ENCODE results near the gene RAB27A.
"Not testable (repeated sequence)": the region's sequence is repeated elsewhere in the genome, so short reads cannot be mapped to it uniquely, and the experiment has no call there.

The RAB27A gene

DNA sequence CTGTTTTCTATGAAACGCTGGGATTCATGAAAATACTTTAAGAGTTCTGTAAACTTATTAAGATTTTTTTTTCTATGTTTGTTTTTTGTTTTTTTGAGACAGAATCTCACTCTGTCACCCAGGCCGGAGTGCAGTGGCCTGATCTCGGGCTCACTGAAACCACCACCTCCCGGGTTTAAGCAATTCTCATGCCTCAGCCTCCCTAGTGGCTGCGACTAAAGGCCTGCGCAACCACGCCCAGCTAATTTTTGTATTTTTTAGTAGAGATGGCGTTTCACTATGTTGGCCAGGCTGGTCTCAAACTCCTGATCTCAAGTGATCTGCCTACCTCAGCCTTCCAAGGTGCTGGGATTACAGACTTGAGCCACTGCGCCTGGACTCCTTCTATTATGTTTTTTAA lies 39.7 kb downstream of the RAB27A start:
- not testable (repeated sequence) for DNase-seq

DNA sequence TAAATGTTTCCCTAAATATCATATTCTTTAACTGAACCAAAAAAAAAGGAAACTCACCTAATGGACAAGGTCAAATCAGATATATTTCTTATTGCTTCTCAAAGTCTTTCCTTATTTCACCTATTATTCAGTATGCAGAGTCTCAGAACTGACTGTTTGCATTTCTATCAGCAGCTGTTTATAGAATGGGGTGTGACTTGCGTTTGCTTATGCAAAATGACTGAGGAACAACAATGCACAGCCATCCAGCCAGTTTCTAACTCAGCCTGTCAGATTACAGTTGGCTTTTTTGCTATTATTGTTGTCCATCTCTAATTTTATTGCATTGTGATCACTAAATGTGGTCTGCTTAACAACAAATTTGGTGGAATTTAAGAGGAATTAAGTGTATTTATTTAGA lies 40.7 kb downstream of the RAB27A start:
- no peak for DNase-seq

DNA sequence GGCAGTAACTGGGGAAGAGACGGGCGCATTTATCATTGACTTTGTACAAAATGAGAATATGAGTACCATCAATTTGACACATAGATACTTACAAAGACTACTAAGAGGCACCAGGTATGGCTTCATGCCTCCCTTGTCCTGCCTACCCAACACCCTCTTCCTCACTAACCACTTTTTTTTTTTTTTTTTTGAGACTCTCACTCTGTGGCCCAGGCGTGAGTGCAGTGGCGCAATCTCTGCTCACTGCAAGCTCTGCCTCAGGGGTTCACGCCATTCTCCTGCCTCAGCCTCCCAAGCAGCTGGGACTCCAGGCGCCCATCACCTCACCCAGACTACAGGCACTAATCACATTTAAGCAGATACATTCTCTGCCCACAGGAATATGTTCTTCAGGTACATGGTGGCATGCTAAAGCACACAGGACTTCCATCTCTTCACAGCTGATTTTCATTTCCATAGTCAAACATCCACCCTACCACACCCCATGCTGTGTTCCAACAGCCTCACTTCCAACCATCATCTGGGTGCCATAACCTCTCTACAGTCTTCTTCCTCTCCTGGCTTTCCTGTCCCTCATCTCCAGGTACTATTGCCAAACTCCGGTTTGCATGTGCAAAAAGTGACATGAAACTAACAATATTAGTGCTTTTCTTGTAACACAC lies 41.7 kb downstream of the RAB27A start:
- DNase-seq: no peak

DNA sequence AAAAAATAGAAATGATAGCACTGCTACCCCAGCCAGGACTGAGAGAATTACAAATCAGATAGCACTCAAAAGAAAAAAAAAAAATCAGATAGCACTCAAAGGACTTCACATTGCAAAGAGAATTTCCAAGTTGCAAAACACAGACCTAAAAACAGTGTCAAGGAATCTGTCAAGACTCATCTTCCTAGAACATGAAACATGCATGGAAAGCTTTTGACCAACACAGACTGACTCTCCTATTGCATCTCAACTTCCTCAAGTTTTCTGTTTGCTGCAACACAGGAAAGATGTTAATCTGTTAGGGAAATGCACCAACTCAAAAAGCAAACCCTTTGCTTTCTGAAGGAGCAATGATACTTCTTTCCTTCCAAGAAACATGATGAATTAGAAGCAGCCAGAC lies 42.3 kb downstream of the RAB27A start:
- DNase-seq: no peak

DNA sequence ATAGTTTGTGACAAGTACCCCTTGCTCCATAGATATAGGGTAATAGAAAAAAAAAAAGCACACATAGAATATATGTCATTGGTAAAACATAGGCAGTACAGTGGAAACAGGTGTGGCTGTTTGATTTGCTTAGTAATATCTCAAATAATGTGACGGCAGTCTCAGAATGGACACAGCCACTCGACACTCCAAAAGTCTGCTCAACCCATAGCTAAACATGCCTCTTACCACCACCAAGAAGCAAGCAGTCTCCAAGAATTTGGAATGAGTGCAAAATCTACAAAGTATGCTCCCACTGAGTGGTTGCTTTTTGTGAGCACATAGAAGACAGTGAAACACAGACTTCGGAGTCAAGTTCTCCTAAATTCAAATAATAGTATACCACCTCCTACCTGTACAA lies 43.0 kb downstream of the RAB27A start:
- no peak for DNase-seq

DNA sequence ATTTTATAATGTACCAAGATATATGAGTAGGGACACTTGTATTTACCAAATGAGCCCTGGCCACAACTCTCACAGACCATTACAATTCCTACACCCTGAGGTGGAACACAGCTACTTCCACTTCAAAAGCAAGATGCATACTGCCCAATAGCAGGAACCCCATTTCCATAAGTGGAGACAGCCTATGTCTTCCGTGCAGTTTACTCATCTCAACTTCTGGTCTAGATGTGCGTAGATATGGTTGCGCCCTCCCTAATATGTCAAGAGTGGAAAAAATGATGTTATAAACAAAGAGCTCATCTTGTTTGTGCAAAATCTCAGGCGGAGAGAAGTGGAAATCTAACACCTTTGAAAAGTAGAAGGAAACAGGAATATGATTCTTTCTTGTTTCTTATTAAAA lies 44.6 kb downstream of the RAB27A start:
- no peak for DNase-seq

DNA sequence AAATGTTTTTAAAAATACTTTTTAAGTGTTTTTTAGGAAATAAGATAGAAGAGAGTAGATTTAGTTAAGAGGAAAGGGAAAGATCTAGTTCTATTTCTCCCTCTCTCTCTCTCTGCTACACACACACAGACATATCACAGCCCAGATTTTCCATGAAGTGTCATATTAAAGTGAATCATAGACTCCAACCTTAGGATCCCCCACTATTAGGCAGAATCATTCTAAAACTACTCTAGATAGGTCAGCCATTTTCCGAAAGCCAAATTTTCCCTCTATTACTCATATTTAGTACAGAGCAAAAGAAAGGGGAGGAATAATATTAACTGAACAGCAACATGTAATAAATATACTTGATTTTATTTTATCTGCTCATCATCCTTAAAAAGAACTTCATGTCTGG lies 47.7 kb downstream of the RAB27A start:
- DNase-seq: no peak

DNA sequence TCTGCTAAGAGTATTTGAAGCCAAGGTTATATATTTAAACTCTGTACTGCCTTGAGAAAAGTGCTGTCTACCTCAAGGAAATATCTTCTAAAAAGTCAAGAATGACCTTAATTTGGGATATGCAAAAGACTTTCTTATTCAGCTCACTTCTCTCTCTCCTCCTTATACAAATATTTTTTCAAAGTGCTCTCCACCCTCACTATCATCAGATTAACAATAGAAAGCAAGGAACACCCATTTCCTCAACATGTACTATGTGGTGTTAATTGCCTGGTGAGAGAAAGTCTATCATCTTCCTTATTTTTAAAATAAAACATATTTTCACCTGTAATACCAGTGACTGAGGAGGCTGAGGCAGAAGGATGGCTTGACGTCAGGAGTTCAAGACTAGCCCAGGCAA lies 48.4 kb downstream of the RAB27A start:
- DNase-seq: no peak

DNA sequence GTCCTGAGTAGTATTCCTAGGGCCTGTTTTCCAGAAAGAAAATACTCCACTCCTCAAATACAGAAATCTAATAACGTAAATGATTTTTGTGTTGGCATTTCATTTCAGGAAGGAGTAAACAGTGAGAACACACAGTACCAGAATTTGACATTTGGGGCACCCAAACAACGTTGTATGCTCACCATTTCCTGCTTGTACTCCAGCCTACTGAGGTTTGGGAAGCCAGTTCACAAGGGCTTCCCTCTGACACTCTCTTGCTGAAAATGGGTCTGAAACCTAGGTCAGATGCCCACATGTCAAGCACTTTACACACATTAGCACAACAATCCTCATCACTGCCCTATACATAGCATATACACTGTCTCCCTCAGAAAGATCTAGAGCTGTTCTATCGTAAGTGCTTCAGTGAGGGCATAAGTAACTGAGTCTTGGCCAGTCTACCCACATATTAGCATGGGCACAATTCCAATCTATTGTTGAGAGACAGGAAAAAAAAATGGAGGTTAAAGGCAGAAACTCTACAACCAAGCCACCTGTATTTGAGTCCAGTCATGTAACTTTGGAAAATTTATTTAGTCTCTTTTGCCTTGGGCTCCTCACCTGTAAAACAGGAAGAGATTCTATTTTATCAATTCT lies 49.4 kb downstream of the RAB27A start:
- no peak for DNase-seq

DNA sequence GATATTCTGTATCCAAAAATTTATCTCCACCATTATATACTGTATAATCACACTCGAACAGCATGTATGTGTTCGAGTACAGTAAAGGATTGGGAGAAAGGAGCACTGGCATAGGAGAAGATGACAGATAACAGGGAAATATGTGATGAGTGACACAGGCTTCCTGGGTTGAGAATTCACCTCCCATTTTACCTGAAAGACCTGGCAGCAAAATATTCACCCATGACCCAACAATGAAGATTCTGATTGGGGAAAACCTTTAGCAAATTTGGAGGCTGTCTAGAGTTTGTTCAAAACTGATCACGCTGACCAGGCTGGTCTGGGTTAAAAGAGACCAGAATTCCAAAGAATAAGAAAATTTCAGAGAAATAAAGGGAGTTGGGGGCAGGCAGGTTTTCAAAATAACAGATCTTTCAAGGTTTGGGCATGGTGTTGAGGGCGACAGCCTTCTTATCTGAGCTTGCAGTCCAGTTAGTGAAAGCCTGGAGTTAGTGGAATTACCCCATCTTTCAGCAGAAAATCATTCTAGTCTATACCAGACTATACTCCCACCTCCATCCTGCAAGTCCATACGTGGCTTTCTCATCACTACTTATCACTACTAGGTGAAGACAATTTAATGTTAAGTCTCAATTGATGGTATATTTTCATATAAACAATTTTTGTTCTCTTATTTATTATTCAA lies 50.0 kb downstream of the RAB27A start:
- no peak for DNase-seq

DNA sequence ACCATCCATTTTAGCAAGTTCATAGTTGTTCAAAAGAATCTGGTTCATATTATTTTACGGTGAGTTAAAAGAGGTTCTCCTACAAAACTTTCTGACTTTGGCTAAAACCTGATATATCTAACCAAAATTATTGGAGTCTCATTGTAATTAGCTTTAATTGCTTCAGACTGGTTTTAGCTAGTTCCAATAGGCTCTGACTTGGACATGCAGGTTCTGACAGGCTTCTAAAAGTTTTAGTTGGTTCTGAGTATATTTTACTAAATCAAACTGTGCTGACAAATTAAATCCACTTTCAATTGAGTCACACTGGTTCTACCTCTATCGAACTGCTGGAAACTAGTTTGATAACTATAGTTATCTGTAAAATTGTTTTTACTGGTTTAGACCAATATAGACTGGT lies 50.7 kb downstream of the RAB27A start:
- no peak for DNase-seq

DNA sequence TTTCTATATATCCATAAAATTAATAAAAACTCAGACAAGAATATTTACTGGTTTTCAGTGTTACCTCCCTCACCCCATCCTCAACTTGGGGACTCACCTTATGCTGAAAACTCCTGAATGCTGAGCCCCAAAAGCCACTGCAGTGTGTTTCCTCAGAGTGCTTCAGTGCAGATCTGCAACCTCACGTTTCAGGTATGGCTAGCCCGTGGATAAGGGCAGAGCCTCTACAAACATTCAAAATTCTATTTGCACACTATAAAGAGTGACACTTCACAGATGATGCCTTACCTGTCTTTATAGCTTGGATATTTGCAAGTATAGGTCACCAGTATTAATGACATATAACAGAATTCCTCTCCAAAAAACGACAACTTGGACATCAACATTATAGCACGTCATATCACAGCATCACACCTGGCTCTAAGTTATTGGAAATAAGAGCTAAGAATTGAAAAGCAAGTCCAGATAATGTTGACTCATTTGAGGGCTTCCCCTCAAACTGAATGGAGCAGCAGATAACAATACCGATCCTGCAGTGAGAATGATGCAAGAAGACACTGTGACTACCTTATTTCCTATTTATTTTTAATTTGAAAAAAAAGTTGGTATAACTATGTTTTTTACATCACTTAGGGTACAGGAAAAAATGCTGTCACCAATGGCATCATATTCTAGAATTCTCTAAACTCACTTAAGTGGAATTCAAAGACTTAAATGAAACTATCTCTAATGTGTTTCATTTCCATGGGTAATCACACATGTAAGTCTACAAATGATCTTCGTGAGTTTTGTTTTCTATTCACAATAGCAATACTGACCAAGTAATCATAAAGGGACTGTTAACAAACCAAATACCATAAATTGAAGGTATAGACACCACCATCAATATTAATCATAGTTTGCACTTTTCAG lies 52.1 kb downstream of the RAB27A start:
- DNase-seq: no peak

DNA sequence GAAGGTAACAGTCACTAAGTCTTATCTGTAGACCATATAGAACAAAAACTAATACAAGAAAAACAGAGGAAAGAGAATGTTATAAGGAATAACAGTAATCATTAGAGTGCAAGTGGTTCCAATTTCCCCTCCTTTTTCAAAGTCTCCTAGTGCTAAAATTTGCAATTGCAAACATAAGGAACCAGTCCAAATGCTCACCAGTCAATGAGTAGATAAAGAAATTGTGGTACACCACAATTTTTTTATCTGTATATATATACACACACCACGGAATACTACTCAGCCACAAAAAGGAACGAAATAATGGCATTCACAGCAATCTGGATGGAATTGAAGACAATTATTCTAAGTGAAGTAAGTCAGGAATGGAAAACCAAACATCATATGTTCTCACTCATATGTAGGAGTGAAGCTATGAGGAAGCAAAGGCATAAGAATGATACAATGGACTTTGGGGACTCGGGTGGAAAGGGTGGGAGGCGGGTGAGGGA lies 54.0 kb downstream of the RAB27A start:
- DNase-seq: no peak

DNA sequence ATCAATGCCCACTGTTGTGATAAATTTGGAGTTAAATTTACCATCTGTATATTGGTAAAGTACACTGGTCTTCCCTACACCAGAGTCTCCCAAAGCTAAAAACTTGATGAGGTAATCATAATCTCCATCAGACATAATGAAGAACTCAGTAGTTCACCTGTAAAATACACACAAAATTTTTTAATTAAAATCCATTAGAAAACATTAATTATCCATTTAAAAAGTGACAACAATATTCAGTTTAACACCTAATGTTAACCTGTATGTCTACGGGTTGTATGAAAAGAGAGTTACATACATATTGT lies 54.9 kb downstream of the RAB27A start:
- DNase-seq: no peak

DNA sequence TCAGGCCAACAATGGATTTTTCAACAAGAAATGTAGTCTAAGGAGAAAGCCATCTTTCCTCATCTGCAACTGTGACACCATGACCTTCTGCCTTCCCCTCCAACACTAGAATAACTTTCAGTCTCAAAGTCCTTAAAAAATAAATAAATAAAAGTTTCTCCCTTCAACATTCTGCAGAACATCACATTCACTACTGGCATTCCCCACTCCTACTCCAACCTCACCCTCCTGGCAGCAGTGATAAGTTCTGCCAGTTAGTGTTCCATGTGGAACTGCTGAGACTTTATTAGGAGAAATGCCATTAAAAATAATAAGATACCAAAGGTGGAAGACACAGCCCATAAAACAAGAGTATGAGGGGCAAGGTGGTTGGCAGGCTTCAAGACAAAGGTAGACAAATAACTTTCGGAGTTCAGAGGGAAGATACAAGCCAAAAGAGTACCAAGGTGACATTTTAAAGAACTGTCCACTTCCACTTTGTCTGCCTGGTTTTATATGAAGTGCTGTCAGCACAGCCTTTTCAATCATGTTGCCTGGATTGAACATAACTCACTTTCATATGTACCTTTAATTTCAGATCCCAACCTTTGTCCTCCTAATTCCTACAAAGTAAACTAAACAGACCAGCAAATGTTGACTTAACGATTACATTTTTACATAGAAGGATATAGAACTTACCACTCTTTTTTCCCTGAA lies 55.4 kb downstream of the RAB27A start:
- DNase-seq: no peak

DNA sequence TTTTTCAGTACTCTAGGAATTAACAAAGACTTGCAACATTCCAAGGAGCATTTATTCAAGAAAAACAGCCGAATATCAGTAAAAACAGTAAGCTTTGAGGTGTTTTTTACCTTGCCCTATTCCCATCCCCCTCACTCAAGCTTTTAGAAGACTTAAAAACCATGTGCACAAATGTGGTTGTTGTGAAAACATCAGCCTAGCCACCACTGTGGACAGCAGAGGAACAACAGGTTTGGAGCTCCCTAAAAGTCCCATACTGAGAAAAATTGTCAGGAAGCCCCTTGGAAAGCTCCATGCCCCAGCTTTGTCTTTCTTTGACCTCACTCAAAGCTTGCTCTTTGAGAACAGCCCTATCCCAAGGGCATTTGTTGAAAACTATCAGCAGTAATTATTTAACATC lies 58.2 kb downstream of the RAB27A start:
- no peak for DNase-seq

DNA sequence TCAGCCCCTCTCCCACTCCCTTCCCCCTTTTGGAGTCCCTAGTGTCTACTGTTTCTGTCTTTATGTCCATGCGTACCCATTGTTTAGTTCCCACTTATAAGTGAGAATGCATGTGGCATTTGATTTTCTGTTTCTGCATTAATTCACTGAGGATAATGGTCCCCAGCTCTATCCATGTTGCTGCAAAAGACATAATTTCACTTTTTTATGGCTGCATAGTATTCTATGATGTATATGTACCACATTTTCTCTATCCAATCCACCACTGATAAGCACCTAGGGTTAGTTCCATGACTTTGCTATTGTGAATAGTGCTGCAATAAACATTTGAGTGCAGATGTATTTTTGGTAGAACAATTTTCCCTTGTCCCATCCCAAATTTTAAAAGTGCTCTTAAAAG lies 58.7 kb downstream of the RAB27A start:
- no peak for DNase-seq

DNA sequence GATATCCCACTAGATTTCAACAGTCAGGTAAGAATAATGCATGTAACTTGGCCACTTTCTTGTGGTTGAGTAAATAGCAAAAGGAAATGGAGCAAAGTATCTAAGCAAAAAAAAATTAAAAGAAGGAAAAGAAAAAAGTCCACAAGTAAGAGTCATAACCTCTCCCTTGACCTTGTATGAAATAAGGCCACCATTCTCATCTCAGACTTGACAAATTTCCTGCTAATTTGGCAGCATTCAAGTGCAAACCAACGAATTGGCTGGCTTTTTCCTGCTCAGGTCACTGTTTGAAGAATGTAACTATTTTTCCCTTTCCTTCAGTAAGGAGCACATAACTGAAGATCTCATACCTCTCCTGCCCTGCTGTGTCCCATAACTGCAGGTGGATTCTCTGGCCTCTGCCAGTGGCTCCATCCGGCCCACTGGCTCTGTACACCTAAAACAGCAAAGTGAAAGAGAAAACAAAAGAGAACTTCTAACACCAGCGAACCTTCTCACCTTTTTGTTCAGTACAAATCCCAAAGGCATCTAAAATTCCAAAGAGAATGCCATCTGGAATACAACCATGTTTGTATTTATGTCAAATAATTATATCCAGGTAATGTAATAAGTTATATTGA lies 59.5 kb downstream of the RAB27A start:
- no peak for DNase-seq

DNA sequence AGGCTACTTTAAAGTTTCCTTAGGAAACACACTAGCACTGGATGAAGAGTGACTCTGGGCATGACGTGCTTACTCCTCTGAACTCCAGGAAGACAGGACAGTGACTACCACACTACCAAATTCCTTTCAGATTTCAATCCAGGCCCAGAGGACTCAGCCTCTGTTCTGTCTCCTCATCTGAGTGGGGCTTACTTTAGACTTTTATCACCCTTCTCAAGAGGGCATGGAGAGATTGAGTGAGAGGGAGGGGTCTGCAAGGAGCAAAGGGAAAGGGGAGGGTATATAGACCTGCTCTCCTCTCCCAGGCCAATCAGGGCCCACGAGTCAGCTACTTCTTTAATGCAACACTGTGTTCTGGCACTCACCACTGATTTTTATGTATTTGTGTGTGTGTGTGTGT lies 63.5 kb downstream of the RAB27A start:
- no peak for DNase-seq

DNA sequence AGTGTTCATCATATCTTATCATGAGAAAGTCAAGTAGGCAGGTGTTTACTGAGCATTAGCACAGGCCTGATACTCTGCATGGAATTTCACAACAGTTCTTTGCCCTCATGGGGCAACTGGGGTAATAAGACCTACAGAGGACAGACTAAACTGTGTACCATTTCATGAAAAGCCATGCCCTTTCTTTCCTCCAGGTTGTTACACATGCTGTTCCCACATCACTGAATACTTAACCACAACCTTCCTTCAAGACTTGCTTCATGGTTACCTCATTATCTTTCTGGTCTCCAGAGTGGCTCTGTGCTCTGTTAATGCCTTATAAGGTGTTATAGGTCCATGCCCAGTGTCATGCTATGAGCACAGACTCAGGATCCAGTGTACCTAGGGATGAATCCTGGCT lies 64.7 kb downstream of the RAB27A start:
- no peak for DNase-seq

DNA sequence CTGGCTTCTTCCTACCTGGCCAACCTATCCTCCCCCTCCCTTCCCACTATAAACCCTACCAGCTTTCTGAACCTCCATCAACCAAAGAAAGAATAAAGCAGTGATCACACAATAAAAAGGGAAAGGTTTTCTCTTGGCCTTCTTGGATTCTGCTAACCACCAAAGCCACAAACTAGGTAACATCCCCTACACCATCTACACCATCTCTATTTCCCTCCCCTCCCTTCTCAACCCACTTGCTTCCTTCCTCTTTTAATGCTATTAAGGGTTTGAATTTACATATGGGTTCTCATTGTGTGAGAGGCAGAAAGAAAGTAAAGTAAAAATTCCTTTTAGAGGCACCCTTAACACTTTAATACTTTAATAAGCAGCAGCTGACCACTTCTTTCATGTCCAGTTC lies 67.0 kb downstream of the RAB27A start:
- DNase-seq: no peak
